ENCODE results near the gene DCBLD1. TPM values are rescaled to one million over a fixed set of nuclear protein-coding genes. Genes with fewer than 3 reads are reported as not detected.

Gene DCBLD1
- total RNA-seq, 4 donors from 2014 or later: 2.2 to 19.4 (median 10.7) TPM

- Histone ChIP-seq H3K4me3 (no peak overlapping the region), H3K27me3 (no peaks in the 10 kb centered on the region), H3K27ac (no peak overlapping the region), H3K9me3 (no peaks in the 10 kb centered on the region), H3K4me1 (peaks cover 0 to 25% (median 17%) of the 10 kb centered on the region in 4 donors), H3K36me3 (no peaks in the 10 kb centered on the region)
- DNase-seq: no peak
- intact Hi-C loops (cut with DNase I; ENCODE audit: low total_unique reads): no loop called here
- in situ Hi-C loops (cut with MboI; ENCODE audit: low pct_ligation_motif_present in 1 of 4, low pct_unique_long_range_greater_than_20kb in 1 of 4, low sequenced_read_pairs in 3 of 4): no loop called here
- TF ChIP-seq CTCF (IDR thresholded peaks at IDR 0.05): no peak
- no peak for TF ChIP-seq POLR2AphosphoS5 (IDR thresholded peaks at IDR 0.05)
- no peak for TF ChIP-seq EP300 (IDR thresholded peaks at IDR 0.05; ENCODE audit: low read depth)
- no peak for TF ChIP-seq POLR2A (IDR thresholded peaks at IDR 0.05)
- 50 to 76% methylated on average over 2 of the region's 2 CpGs for whole genome bisulfite sequencing, 2 donors (ENCODE audit: low coverage in 1 of 2)
Observed at GRCh38 chr6:117501722-117502121, 19.2 kb downstream of the DCBLD1 start.

- Histone ChIP-seq H3K36me3 (no peaks in the 10 kb centered on the region), H3K27me3 (no peaks in the 10 kb centered on the region), H3K4me3 (no peak overlapping the region), H3K27ac (no peak overlapping the region), H3K9me3 (no peaks in the 10 kb centered on the region), H3K4me1 (peaks cover 0 to 22% (median 8%) of the 10 kb centered on the region in 4 donors)
- in situ Hi-C loops (cut with MboI; ENCODE audit: low pct_ligation_motif_present in 1 of 4, low pct_unique_long_range_greater_than_20kb in 1 of 4, low sequenced_read_pairs in 3 of 4) (no loop called here), intact Hi-C loops (cut with DNase I; ENCODE audit: low total_unique reads) (no loop called here)
- WGBS, 2 donors (ENCODE audit: low coverage in 1 of 2): 67 to 79% methylated on average over 1 of the region's 1 CpG
- TF ChIP-seq EP300 (IDR thresholded peaks at IDR 0.05; ENCODE audit: low read depth): no peak
- no peak for TF ChIP-seq CTCF (IDR thresholded peaks at IDR 0.05)
- TF ChIP-seq POLR2AphosphoS5 (IDR thresholded peaks at IDR 0.05): no peak
- TF ChIP-seq POLR2A (IDR thresholded peaks at IDR 0.05): no peak
- DNase-seq: no peak
Observed at GRCh38 chr6:117502580-117502979, 20.1 kb downstream of the DCBLD1 start.

- 78 to 90% methylated on average over 2 of the region's 2 CpGs for WGBS, 2 donors (ENCODE audit: low coverage in 1 of 2)
Observed at GRCh38 chr6:117503211-117503610, 20.7 kb downstream of the DCBLD1 start.

GRCh38 chr6:117504478-117505144 lies 22.1 kb downstream of the DCBLD1 start:
- Histone ChIP-seq H3K9me3 (no peaks in the 10 kb centered on the region), H3K27me3 (no peaks in the 10 kb centered on the region), H3K27ac (no peak overlapping the region), H3K36me3 (no peaks in the 10 kb centered on the region), H3K4me1 (peaks cover 0 to 9% (median 3%) of the 10 kb centered on the region in 4 donors), H3K4me3 (no peak overlapping the region)
- 57 to 64% methylated on average over 7 of the region's 7 CpGs for WGBS, 2 donors (ENCODE audit: low coverage in 1 of 2)
- in situ Hi-C loops (cut with MboI; ENCODE audit: low pct_ligation_motif_present in 1 of 4, low pct_unique_long_range_greater_than_20kb in 1 of 4, low sequenced_read_pairs in 3 of 4): no loop called here
- DNase-seq: peak; percentile 33
- intact Hi-C loops (cut with DNase I; ENCODE audit: low total_unique reads): no loop called here
- no peak for TF ChIP-seq POLR2A (IDR thresholded peaks at IDR 0.05)
- TF ChIP-seq EP300 (IDR thresholded peaks at IDR 0.05; ENCODE audit: low read depth): no peak
- no peak for TF ChIP-seq POLR2AphosphoS5 (IDR thresholded peaks at IDR 0.05)
- no peak for TF ChIP-seq CTCF (IDR thresholded peaks at IDR 0.05)

More at GRCh38 chr6:117503211-117503610, 20.7 kb downstream of the DCBLD1 start:
- no peaks in the 10 kb centered on the region for H3K9me3 ChIP-seq
- in situ Hi-C loops (cut with MboI; ENCODE audit: low pct_ligation_motif_present in 1 of 4, low pct_unique_long_range_greater_than_20kb in 1 of 4, low sequenced_read_pairs in 3 of 4) (no loop called here), intact Hi-C loops (cut with DNase I; ENCODE audit: low total_unique reads) (no loop called here)
- peaks cover 0 to 16% (median 5%) of the 10 kb centered on the region in 4 donors for H3K4me1 ChIP-seq
- no peak for DNase-seq
- H3K27me3 ChIP-seq: no peaks in the 10 kb centered on the region
- H3K4me3 ChIP-seq: no peak overlapping the region
- TF ChIP-seq EP300 (IDR thresholded peaks at IDR 0.05; ENCODE audit: low read depth): no peak
- TF ChIP-seq CTCF (IDR thresholded peaks at IDR 0.05): no peak
- TF ChIP-seq POLR2A (IDR thresholded peaks at IDR 0.05): no peak
- TF ChIP-seq POLR2AphosphoS5 (IDR thresholded peaks at IDR 0.05): no peak
- H3K36me3 ChIP-seq: no peaks in the 10 kb centered on the region
- no peak overlapping the region for H3K27ac ChIP-seq
